A549 (cell line): ENCODE measurements around the gene CYP4X1. TPM values are rescaled to one million over a fixed set of nuclear protein-coding genes. Genes with fewer than 3 reads are reported as not detected.
A peak's percentile ranks its signal among the peaks of the same experiment; 100 is the strongest.

Source experiments
- ATAC-seq, 2 experiments: fragments of 200-7000 bp in 1 of 2; fragments of >200 bp in 1 of 2; cut with Nextera tagmentation in 1 of 2; cut with Tn5 transposase in 1 of 2; 3 replicates each; pipeline versions ENCODE4 v1.8.0 to v1.9.1; 2018 to 2020; ENCODE audit warnings: mild to moderate bottlenecking in 1 of 2, moderate library complexity in 1 of 2
- CTCF ChIA-PET: fragments of 300-600 bp; sonication (Branson Sonifier 250); formaldehyde crosslinking; extraction: SDS; loops from one replicate; lab custom pipeline; 2021; ENCODE audit warnings: antibody characterized with exemption, inconsistent platforms; lab: Yijun Ruan, JAX
- POLR2A ChIA-PET: fragments of 350-600 bp; formaldehyde crosslinking; extraction: SDS; loops from one replicate; lab custom pipeline; 2021; ENCODE audit warnings: antibody characterized with exemption, inconsistent platforms; lab: Yijun Ruan, JAX
- DNase-seq, 2 experiments: peaks; one replicate each; pipeline versions ENCODE4 v3.0.0 to v3.0.0-alpha.2; 2011 to 2016; ENCODE audit warnings: low read depth in 1 of 2, low spot score in 1 of 2
- FAIRE-seq: peaks from 2 replicates; lab custom pipeline; 2011; peaks lifted over from hg19 to GRCh38; lab: Jason Lieb, UNC
- H3K27ac ChIP-seq, 2 experiments: fragments of >200 bp; sonication (Bioruptor Twin); formaldehyde crosslinking; 3 replicates each; pipeline ENCODE4 v1.5.1; 2016 to 2017
- H3K4me1 ChIP-seq: fragments of >200 bp; sonication (Bioruptor Twin); formaldehyde crosslinking; 3 replicates; pipeline ENCODE4 v1.6.1; 2016
- H3K4me2 ChIP-seq: fragments of >200 bp; sonication (Bioruptor Twin); formaldehyde crosslinking; 3 replicates; pipeline ENCODE4 v1.6.1; 2016
- H3K4me3 ChIP-seq: fragments of >200 bp; sonication (Bioruptor Twin); formaldehyde crosslinking; 3 replicates; pipeline ENCODE4 v1.5.1; 2016
- H3K9me3 ChIP-seq: fragments of >200 bp; sonication (Bioruptor Twin); formaldehyde crosslinking; 3 replicates; pipeline ENCODE4 v1.6.1; 2016
- BHLHE40 ChIP-seq: IDR thresholded peaks from 2 replicates; pipeline ENCODE4 v1.6.1; 2012; ENCODE audit warnings: low read depth, low read length, inconsistent platforms
- CBX2 ChIP-seq: fragments of 200-600 bp; sonication (generic); IDR thresholded peaks from 2 replicates; pipeline ENCODE4 v1.6.1; 2016; ENCODE audit warnings: low read depth, mild to moderate bottlenecking, borderline replicate concordance
- CBX8 ChIP-seq: fragments of 200-600 bp; sonication (generic); IDR thresholded peaks from 2 replicates; pipeline ENCODE4 v1.6.1; 2016
- CEBPB ChIP-seq, 2 experiments: fragments of >200 bp in 1 of 2; sonication (Bioruptor Twin) in 1 of 2; formaldehyde crosslinking in 1 of 2; IDR thresholded peaks; 2 replicates each; pipeline ENCODE4 v1.6.1; 2012 to 2016
- CHD2 ChIP-seq: fragments of 150-350 bp; IDR thresholded peaks from 2 replicates; pipeline ENCODE4 v1.6.1; 2014; ENCODE audit warnings: low read length; ENCODE audit not compliant: partially characterized antibody
- CHD4 ChIP-seq: fragments of 200-600 bp; sonication (generic); IDR thresholded peaks from 2 replicates; pipeline ENCODE4 v1.6.1; 2016; ENCODE audit warnings: antibody characterized with exemption, mild to moderate bottlenecking, borderline replicate concordance
- EP300 ChIP-seq, 2 experiments: fragments of >200 bp; sonication (Bioruptor Twin); formaldehyde crosslinking; IDR thresholded peaks; 2 replicates in 1 of 2; 3 replicates in 1 of 2; pipeline ENCODE4 v1.6.1; 2016 to 2017
- ESRRA ChIP-seq: fragments of 150-350 bp; IDR thresholded peaks from 2 replicates; pipeline ENCODE4 v1.6.1; 2014; ENCODE audit warnings: mild to moderate bottlenecking, low read length, borderline replicate concordance
- FOSL2 ChIP-seq, 2 experiments: fragments of 450-650 bp in 1 of 2; fragments of >200 bp in 1 of 2; sonication (Bioruptor Twin) in 1 of 2; formaldehyde crosslinking; IDR thresholded peaks; 2 replicates each; pipeline versions ENCODE4 v1.5.0 to v1.6.1; 2016 to 2020; ENCODE audit warnings: mild to moderate bottlenecking in 1 of 2, moderate library complexity in 1 of 2
- FOXS1 ChIP-seq: fragments of 250-450 bp; sonication (Bioruptor Pico); IDR thresholded peaks from 2 replicates; pipeline ENCODE4 v1.5.0; 2020; ENCODE audit warnings: mild to moderate bottlenecking, moderate library complexity
- HES2 ChIP-seq: fragments of >200 bp; sonication (Bioruptor Twin); formaldehyde crosslinking; IDR thresholded peaks from 2 replicates; pipeline ENCODE4 v1.6.1; 2016
- HEYL ChIP-seq: fragments of 250-450 bp; sonication (Bioruptor Pico); IDR thresholded peaks from 2 replicates; pipeline ENCODE4 v1.8.0; 2021; ENCODE audit warnings: mild to moderate bottlenecking, moderate library complexity
- HOXA7 ChIP-seq: fragments of 250-450 bp; sonication (Bioruptor Pico); IDR thresholded peaks from 2 replicates; pipeline ENCODE4 v1.5.0; 2020; ENCODE audit warnings: mild to moderate bottlenecking, moderate library complexity
- KDM1A ChIP-seq: fragments of 200-600 bp; sonication (generic); IDR thresholded peaks from 2 replicates; pipeline ENCODE4 v1.6.1; 2016; ENCODE audit warnings: low read depth, mild to moderate bottlenecking
- MAFK ChIP-seq: fragments of 450-650 bp; IDR thresholded peaks from 2 replicates; pipeline ENCODE4 v1.6.1; 2014; ENCODE audit not compliant: partially characterized antibody
- NFE2L2 ChIP-seq: fragments of 150-350 bp; conservative IDR thresholded peaks from 2 replicates; pipeline ENCODE4 v1.6.1; 2014; ENCODE audit warnings: low read length
- NR3C1 ChIP-seq: fragments of >200 bp; sonication (Bioruptor Twin); formaldehyde crosslinking; IDR thresholded peaks from 3 replicates; pipeline ENCODE4 v1.6.1; 2017
- PHF8 ChIP-seq: fragments of 200-600 bp; sonication (generic); IDR thresholded peaks from 2 replicates; pipeline ENCODE4 v1.6.1; 2016; ENCODE audit warnings: low read depth, mild to moderate bottlenecking, antibody characterized with exemption, moderate library complexity, borderline replicate concordance
- RAD21 ChIP-seq, 2 experiments: fragments of >200 bp in 1 of 2; sonication (Bioruptor Twin) in 1 of 2; formaldehyde crosslinking in 1 of 2; IDR thresholded peaks in 1 of 2; conservative IDR thresholded peaks in 1 of 2; 2 replicates in 1 of 2; 3 replicates in 1 of 2; pipeline ENCODE4 v1.6.1; 2012 to 2018; ENCODE audit warnings: inconsistent platforms in 1 of 2
- RFX5 ChIP-seq: fragments of 450-650 bp; IDR thresholded peaks from 2 replicates; pipeline ENCODE4 v1.7.1; 2014; ENCODE audit warnings: antibody characterized with exemption, mild to moderate bottlenecking, moderate library complexity
- RNF2 ChIP-seq: fragments of 200-600 bp; sonication (generic); IDR thresholded peaks from 2 replicates; pipeline ENCODE4 v1.6.1; 2016; ENCODE audit warnings: low read depth, mild to moderate bottlenecking, antibody characterized with exemption, moderate library complexity, borderline replicate concordance
- SMC3 ChIP-seq: fragments of >200 bp; sonication (Bioruptor Twin); formaldehyde crosslinking; IDR thresholded peaks from 3 replicates; pipeline ENCODE4 v1.6.1; 2018; ENCODE audit warnings: inconsistent platforms
- SREBF2 ChIP-seq: fragments of 450-650 bp; IDR thresholded peaks from 2 replicates; pipeline ENCODE4 v1.6.1; 2014; ENCODE audit warnings: mild to moderate bottlenecking, moderate library complexity
- USF2 ChIP-seq: fragments of 450-650 bp; IDR thresholded peaks from 2 replicates; pipeline ENCODE4 v1.6.1; 2014; ENCODE audit warnings: antibody characterized with exemption
- ZC3H11A ChIP-seq: fragments of 450-650 bp; IDR thresholded peaks from 2 replicates; pipeline ENCODE4 v1.6.1; 2014; ENCODE audit warnings: antibody characterized with exemption, mild to moderate bottlenecking
- ZNF302 ChIP-seq: fragments of 250-450 bp; sonication (Bioruptor Pico); IDR thresholded peaks from 2 replicates; pipeline ENCODE4 v1.9.0; 2021; ENCODE audit warnings: inconsistent platforms, mild to moderate bottlenecking, moderate library complexity
- ZSCAN20 ChIP-seq: fragments of 250-450 bp; sonication (Bioruptor Pico); IDR thresholded peaks from 2 replicates; pipeline ENCODE4 v1.8.0; 2022; ENCODE audit warnings: mild to moderate bottlenecking, moderate library complexity
- WGBS: methylation state at CpG from one replicate; pipeline ENCODE4 v1.1.6; 2017; ENCODE audit errors: missing lambda C conversion rate; 5-methylcytosine and 5-hydroxymethylcytosine counted together
- polyA minus RNA-seq: library from RNA; depleted of rRNA, polyadenylated mRNA; stranded (reverse); fragments of >200 nt; gene quantifications from 2 replicates; pipeline ENCODE4 v1.2.3, GENCODE V29; 2011; rRNA and poly(A)+ RNA removed
- polyA plus RNA-seq, 4 experiments: library from polyadenylated mRNA; depleted of rRNA in 3 of 4; stranded (reverse); fragments of >200 nt; fragmentation: RNase III in 1 of 4; extraction: RNeasy Plus Mini Kit Qiagen cat#74134 plus additional on column Dnase treatment in 1 of 4; gene quantifications; 2 replicates in 3 of 4; 3 replicates in 1 of 4; pipeline ENCODE4 v1.2.3, GENCODE V29; 2011 to 2017
- TF ChIP-seq, protein P1 (sequence below): fragments of >200 bp; sonication (Bioruptor Twin); formaldehyde crosslinking; IDR thresholded peaks from 3 replicates; pipeline ENCODE4 v1.5.1; 2016
- TF ChIP-seq, protein P2 (sequence below): IDR thresholded peaks from 2 replicates; pipeline ENCODE4 v1.6.1; 2012; ENCODE audit warnings: low read depth, borderline replicate concordance
- TF ChIP-seq, protein P3 (sequence below): fragments of 250-450 bp; sonication (Bioruptor Pico); IDR thresholded peaks from 2 replicates; pipeline ENCODE4 v1.5.0; 2020; ENCODE audit warnings: low read depth, mild to moderate bottlenecking, moderate library complexity

CYP4X1 gene
- polyA plus RNA-seq (2011; rRNA removed): not detected in 2 replicates
- polyA plus RNA-seq (2012; cell fraction: cytosol; rRNA removed): not detected in 2 replicates
- not detected in 2 replicates for polyA plus RNA-seq (2012; cell fraction: nucleus; rRNA removed)
- polyA plus RNA-seq (2017; fragmentation: RNase III; extraction: RNeasy Plus Mini Kit Qiagen cat#74134 plus additional on column Dnase treatment): 0.05 TPM in 1 of 3 replicates, not detected in the others
- not detected in 2 replicates for polyA minus RNA-seq

GRCh38 chr1:47023268-47024140, at the start of gene CYP4X1:
Gene CYP4X1, plus strand, starts transcription at chr1:47023669. Its CDS starts 149 bp downstream, at chr1:47023818.
- CTCF ChIA-PET: no interaction called here
- no peaks in the 10 kb centered on the region for H3K9me3 ChIP-seq
- no peak within 1 kb of the TSS for H3K27ac ChIP-seq
- FAIRE-seq (no peak), DNase-seq (no peak)
- POLR2A ChIA-PET: no interaction called here
- no peaks in the 10 kb centered on the region for H3K4me1 ChIP-seq
- 0 out of 3 replicates have a peak within 1 kb of the TSS, but pooled peaks have one; percentile 8 for H3K4me3 ChIP-seq
- TF ChIP-seq MAFK (no peak), CHD2 (no peak), USF2 (no peak), EP300 (IDR thresholded peaks at IDR 0.05) (no peak), SMC3 (no peak), ZSCAN20 (no peak), NR3C1 (no peak), RAD21 (conservative IDR thresholded peaks at IDR 0.05 in 1 of 2, IDR thresholded peaks at IDR 0.05 in 1 of 2) (no peak), HES2 (no peak), CEBPB (IDR thresholded peaks at IDR 0.05) (no peak), HOXA7 (CRISPR knock-in tag) (no peak), RNF2 (no peak), CBX2 (no peak), FOSL2 (IDR thresholded peaks at IDR 0.05) (no peak), FOSL2 (CRISPR knock-in tag; IDR thresholded peaks at IDR 0.05) (no peak), PHF8 (no peak)
- TF ChIP-seq, protein P1, sequence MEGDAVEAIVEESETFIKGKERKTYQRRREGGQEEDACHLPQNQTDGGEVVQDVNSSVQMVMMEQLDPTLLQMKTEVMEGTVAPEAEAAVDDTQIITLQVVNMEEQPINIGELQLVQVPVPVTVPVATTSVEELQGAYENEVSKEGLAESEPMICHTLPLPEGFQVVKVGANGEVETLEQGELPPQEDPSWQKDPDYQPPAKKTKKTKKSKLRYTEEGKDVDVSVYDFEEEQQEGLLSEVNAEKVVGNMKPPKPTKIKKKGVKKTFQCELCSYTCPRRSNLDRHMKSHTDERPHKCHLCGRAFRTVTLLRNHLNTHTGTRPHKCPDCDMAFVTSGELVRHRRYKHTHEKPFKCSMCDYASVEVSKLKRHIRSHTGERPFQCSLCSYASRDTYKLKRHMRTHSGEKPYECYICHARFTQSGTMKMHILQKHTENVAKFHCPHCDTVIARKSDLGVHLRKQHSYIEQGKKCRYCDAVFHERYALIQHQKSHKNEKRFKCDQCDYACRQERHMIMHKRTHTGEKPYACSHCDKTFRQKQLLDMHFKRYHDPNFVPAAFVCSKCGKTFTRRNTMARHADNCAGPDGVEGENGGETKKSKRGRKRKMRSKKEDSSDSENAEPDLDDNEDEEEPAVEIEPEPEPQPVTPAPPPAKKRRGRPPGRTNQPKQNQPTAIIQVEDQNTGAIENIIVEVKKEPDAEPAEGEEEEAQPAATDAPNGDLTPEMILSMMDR: no peak
- TF ChIP-seq, all 56 proteins: peak for 0
- peak in 1 of 2 experiments; percentile 42; a peak in 2 of 6 replicates for ATAC-seq
- 36% methylated on average over 21 of the region's 49 CpGs for WGBS
- peak within 1 kb of the TSS; percentile 29 for H3K4me2 ChIP-seq

DNA sequence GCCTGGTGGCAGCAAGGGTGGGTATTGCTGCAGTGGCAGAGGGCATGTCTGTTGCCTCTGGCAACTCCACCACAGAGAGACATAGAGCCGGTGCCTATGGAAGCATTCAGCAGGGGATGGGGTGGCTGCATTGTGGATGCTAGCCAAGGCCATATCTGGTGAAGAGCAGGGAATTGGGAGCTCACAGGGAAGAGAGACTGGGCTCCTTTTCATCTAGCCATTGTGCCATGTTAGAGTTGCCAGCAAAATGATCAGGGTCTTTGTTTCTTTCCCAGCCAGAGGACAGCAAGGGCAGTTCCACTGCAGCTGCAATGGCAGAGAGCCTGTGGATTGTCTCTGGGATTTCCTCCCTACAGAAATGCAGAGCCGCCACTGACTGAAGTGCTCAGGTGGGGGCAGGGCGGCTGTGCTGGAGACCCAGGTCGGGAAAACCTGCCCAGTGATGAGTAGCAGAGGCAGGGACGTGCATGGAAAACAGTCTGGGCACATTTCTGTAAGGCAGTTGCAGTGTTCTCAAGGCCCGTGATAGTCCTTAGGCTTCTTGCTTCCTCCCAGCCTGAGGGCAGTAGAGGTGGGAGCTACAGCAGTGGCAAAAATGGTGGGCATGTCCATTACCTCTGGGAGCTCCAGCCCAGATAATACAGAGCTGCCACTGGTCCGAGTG, 40.2 kb upstream of the CYP4X1 start:
- ChIA-PET POLR2A (no interaction called here), CTCF (no interaction called here)
- 19% methylated on average over 6 of the region's 7 CpGs for WGBS
- Histone ChIP-seq H3K9me3 (no peaks in the 10 kb centered on the region), H3K4me3 (no peak overlapping the region), H3K4me1 (no peaks in the 10 kb centered on the region), H3K27ac (no peak overlapping the region), H3K4me2 (no peak overlapping the region)
- DNase-seq (no peak), FAIRE-seq (no peak), ATAC-seq (no peak)
- TF ChIP-seq, protein P1: no peak
- TF ChIP-seq, protein P2, sequence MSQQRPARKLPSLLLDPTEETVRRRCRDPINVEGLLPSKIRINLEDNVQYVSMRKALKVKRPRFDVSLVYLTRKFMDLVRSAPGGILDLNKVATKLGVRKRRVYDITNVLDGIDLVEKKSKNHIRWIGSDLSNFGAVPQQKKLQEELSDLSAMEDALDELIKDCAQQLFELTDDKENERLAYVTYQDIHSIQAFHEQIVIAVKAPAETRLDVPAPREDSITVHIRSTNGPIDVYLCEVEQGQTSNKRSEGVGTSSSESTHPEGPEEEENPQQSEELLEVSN: no peak
- no peak for TF ChIP-seq ZNF302 (CRISPR knock-in tag)
- no peak for TF ChIP-seq HEYL (CRISPR knock-in tag)
- TF ChIP-seq, protein P3, sequence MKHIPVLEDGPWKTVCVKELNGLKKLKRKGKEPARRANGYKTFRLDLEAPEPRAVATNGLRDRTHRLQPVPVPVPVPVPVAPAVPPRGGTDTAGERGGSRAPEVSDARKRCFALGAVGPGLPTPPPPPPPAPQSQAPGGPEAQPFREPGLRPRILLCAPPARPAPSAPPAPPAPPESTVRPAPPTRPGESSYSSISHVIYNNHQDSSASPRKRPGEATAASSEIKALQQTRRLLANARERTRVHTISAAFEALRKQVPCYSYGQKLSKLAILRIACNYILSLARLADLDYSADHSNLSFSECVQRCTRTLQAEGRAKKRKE: no peak
- TF ChIP-seq CBX8: no peak
- no peak for TF ChIP-seq RFX5
- no peak for TF ChIP-seq ESRRA
- no peak for TF ChIP-seq FOXS1
- TF ChIP-seq BHLHE40: no peak
- TF ChIP-seq SREBF2: no peak
- TF ChIP-seq CHD4: no peak
- no peak for TF ChIP-seq KDM1A
- no peak for TF ChIP-seq NFE2L2
- TF ChIP-seq ZC3H11A: no peak
